GM10248 (cell line): Measurements from ENCODE around the gene BCL2.

Experiments used
- CTCF ChIA-PET: fragments of 300-600 bp; sonication (Branson Sonifier 250); formaldehyde crosslinking; extraction: SDS; loops from one replicate; lab custom pipeline; 2021; ENCODE audit warnings: antibody characterized with exemption; lab: Yijun Ruan, JAX
- POLR2A ChIA-PET: fragments of 350-650 bp; sonication (Branson Sonifier 250); formaldehyde crosslinking; extraction: SDS; loops from one replicate; lab custom pipeline; 2020; ENCODE audit warnings: antibody characterized with exemption; lab: Yijun Ruan, JAX
- DNase-seq: peaks from one replicate; pipeline ENCODE4 v3.0.0; 2012; ENCODE audit errors: extremely low spot score
- CTCF ChIP-seq: IDR thresholded peaks from 2 replicates; pipeline ENCODE4 v1.5.1; 2012; ENCODE audit warnings: mild to moderate bottlenecking, low read depth; ENCODE audit errors: extremely low read depth, missing control alignments, control extremely low read depth

The BCL2 gene

GRCh38 chr18:63346031-63346430, 26.5 kb upstream of the BCL2 start:
- TF ChIP-seq CTCF, result no peak
- no peak for DNase-seq
- ChIA-PET POLR2A (no interaction called here), CTCF (interaction anchor here (1.4 to 1.6 kb wide), 4 partner anchors 18 to 93 kb away, joined by 3 to 8 read pairs (median 4); no protein-coding TSS in a partner anchor)

GRCh38 chr18:63344918-63345317, 25.3 kb upstream of the BCL2 start:
- TF ChIP-seq CTCF, result no peak
- ChIA-PET POLR2A (no interaction called here), CTCF (interaction anchor here (1.1 to 1.4 kb wide), 4 partner anchors 22 to 328 kb away, joined by 3 to 4 read pairs (median 4); no protein-coding TSS in a partner anchor)
- DNase-seq, result no peak

GRCh38 chr18:63344263-63344662, 24.7 kb upstream of the BCL2 start:
- TF ChIP-seq CTCF, result no peak
- ChIA-PET POLR2A (no interaction called here), CTCF (interaction anchor here (1.1 to 1.4 kb wide), 4 partner anchors 21 to 327 kb away, joined by 3 to 4 read pairs (median 4); no protein-coding TSS in a partner anchor)
- DNase-seq, result no peak

- POLR2A ChIA-PET, result interaction anchor here (0.6 to 0.7 kb wide), 2 partner anchors 9 to 500 kb away, joined by 3 to 4 read pairs; no protein-coding TSS in a partner anchor
- peak; percentile 70 for DNase-seq
- TF ChIP-seq CTCF, result peak; percentile 50
- CTCF ChIA-PET, result interaction anchor here (0.6 to 4.4 kb wide), 7 partner anchors 10 to 325 kb away, joined by 3 to 50 read pairs (median 3); no protein-coding TSS in a partner anchor
Observed at GRCh38 chr18:63342206-63342605, 22.6 kb upstream of the BCL2 start.

- TF ChIP-seq CTCF, result peak; percentile 28
- ChIA-PET POLR2A (no interaction called here), CTCF (interaction anchor here (0.8 to 4.4 kb wide), 20 partner anchors 9 to 331 kb away, joined by 3 to 50 read pairs (median 4); no protein-coding TSS in a partner anchor)
- no peak for DNase-seq
Observed at GRCh38 chr18:63339920-63340484, 20.4 kb upstream of the BCL2 start.

GRCh38 chr18:63336366-63337099, 17.0 kb upstream of the BCL2 start:
- CTCF ChIA-PET, result interaction anchor here (1.0 to 1.4 kb wide), 5 partner anchors 9 to 320 kb away, joined by 3 to 7 read pairs (median 3); no protein-coding TSS in a partner anchor
- TF ChIP-seq CTCF, result no peak
- POLR2A ChIA-PET, result no interaction called here
- no peak for DNase-seq
